Measurements from ENCODE around the gene PDE4DIP. TPM values are rescaled to one million over a fixed set of nuclear protein-coding genes. Genes with fewer than 3 reads are reported as not detected.

The PDE4DIP gene
- 317 TPM for total RNA-seq

DNA sequence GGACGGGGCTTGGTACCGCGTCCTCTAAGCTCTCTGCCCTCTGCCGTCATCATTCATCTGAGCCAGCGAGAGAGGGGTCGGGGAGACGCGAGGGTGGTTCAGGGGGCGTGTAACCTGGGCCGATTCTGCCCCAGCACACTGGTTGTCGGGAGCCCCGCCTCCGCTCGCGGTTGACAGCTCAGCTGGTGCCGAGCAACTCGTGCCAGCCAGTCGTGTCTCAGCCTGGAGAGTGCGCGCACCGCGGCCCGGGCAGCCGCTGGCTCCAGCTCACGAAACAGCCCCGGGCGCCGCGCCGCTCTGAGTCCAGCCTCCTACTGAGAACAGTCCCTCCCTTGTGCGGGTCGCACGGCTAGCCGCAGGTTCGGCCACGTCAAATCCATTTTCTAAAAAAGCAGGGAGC lies at the start of gene PDE4DIP:
Gene PDE4DIP, plus strand, starts transcription at position 209 of the 400 bp plus-strand sequence. CDS start 347 bp downstream, outside the sequence.

Small RNA genes within 50 kb of the gene (small RNA-seq; reads per million reads assigned to genes)
- gene RN7SKP88 (not detected), gene RNU2-38P (not detected)

Other genes with a start within 250 kb of the PDE4DIP start
- 9.9 TPM for gene NBPF14, start 248.4 kb upstream of the PDE4DIP start, total RNA-seq
- 5.5 TPM for gene NUDT4B, start 95.7 kb upstream of the PDE4DIP start, total RNA-seq